Mammary epithelial cell (primary cell): Measurements from ENCODE around the gene FMN1.

Experiments used
- EZH2 ChIP-seq: IDR thresholded peaks from 2 replicates; pipeline ENCODE4 v1.6.1; 2012; ENCODE audit warnings: low read length, inconsistent platforms, borderline replicate concordance
- TF ChIP-seq, protein P1 (sequence below), 2 donors: IDR thresholded peaks in 1 of 2; conservative IDR thresholded peaks in 1 of 2; 2 replicates each; pipeline ENCODE4 v1.5.1; 2011 to 2012; ENCODE audit warnings: inconsistent platforms in 2 of 2, low read length in 2 of 2, mild to moderate bottlenecking in 2 of 2, control low read depth in 1 of 2, low read depth in 1 of 2; ENCODE audit not compliant: insufficient read depth in 1 of 2; ENCODE audit errors: extremely low read depth in 1 of 2

DNA sequence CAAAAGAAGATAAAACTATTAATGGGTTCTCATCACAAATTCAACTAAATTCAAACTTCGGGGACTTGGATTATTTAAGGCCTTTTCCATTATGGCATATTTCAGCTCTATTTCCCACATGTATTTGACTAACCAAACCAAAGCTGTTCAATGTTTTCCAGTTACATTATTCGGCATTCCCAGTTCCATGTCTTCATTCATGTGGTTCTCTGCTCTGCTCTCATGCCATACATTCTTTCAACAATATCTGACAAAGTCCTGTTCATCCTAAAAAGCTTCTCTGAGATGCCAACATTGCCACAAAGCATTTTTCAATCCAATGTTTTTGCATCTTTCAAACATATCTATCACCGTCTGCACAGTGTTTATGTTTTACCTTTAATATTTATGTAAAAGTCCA, 335.3 kb downstream of the FMN1 start:
- TF ChIP-seq, protein P1, sequence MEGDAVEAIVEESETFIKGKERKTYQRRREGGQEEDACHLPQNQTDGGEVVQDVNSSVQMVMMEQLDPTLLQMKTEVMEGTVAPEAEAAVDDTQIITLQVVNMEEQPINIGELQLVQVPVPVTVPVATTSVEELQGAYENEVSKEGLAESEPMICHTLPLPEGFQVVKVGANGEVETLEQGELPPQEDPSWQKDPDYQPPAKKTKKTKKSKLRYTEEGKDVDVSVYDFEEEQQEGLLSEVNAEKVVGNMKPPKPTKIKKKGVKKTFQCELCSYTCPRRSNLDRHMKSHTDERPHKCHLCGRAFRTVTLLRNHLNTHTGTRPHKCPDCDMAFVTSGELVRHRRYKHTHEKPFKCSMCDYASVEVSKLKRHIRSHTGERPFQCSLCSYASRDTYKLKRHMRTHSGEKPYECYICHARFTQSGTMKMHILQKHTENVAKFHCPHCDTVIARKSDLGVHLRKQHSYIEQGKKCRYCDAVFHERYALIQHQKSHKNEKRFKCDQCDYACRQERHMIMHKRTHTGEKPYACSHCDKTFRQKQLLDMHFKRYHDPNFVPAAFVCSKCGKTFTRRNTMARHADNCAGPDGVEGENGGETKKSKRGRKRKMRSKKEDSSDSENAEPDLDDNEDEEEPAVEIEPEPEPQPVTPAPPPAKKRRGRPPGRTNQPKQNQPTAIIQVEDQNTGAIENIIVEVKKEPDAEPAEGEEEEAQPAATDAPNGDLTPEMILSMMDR (conservative IDR thresholded peaks at IDR 0.05 in 1 of 2, IDR thresholded peaks at IDR 0.05 in 1 of 2; ENCODE audit: extremely low read depth in 1 of 2, insufficient read depth in 1 of 2, low read depth in 1 of 2, low read length in 2 of 2) = no peak
- no peak for TF ChIP-seq EZH2
